NT2/D1 (cell line): ENCODE results near the gene TPBGL.

Source experiments
- SUZ12 ChIP-seq: IDR thresholded peaks from 2 replicates; pipeline ENCODE4 v1.6.1; 2011; ENCODE audit not compliant: insufficient read length, insufficient read depth; ENCODE audit errors: extremely low read depth
- YY1 ChIP-seq: IDR thresholded peaks from 2 replicates; pipeline ENCODE4 v1.6.1; 2011; ENCODE audit not compliant: insufficient read length, insufficient read depth

GRCh38 chr11:75287579-75287978 lies 47.0 kb downstream of the TPBGL start:
- no peak for TF ChIP-seq YY1
- TF ChIP-seq SUZ12: no peak
